ENCODE results near the gene CD200R1.
A peak's percentile ranks its signal among the peaks of the same experiment; 100 is the strongest.

Gene CD200R1

GRCh38 chr3:112974894-112975293, at the start of gene CD200R1:
TSS of gene CD200R1 (minus strand) at chr3:112975103. CDS start at chr3:112974857, 246 bp downstream.
- DNase-seq: no peak

GRCh38 chr3:113021471-113021870, 46.6 kb upstream of the CD200R1 start:
- DNase-seq: no peak

- peak; percentile 60 for DNase-seq
These were observed 44.6 kb upstream of the CD200R1 start for GRCh38 chr3:113019182-113020137.

GRCh38 chr3:113018536-113019181, 43.8 kb upstream of the CD200R1 start:
- DNase-seq: no peak

GRCh38 chr3:113013593-113013992, 38.7 kb upstream of the CD200R1 start:
- DNase-seq: no peak

- DNase-seq: no peak
These were observed 33.2 kb upstream of the CD200R1 start for GRCh38 chr3:113008117-113008516.

GRCh38 chr3:113006359-113007056, 31.6 kb upstream of the CD200R1 start:
- DNase-seq: no peak

GRCh38 chr3:113005611-113006010, 30.7 kb upstream of the CD200R1 start:
- DNase-seq: no peak

- DNase-seq: no peak
These were observed 27.8 kb upstream of the CD200R1 start for GRCh38 chr3:113002679-113003078.

- no peak for DNase-seq
These were observed 27.1 kb upstream of the CD200R1 start for GRCh38 chr3:113002037-113002436.

GRCh38 chr3:113000691-113001090, 25.8 kb upstream of the CD200R1 start:
- DNase-seq: no peak

GRCh38 chr3:112995800-112996199, 20.9 kb upstream of the CD200R1 start:
- DNase-seq: no peak

- DNase-seq: peak; percentile 72
These were observed 16.0 kb upstream of the CD200R1 start, which contains the start of gene GTPBP8 for GRCh38 chr3:112990672-112991602. TSS of gene GTPBP8 (plus strand) at chr3:112990984. CDS start at chr3:112991000, 16 bp downstream.

GRCh38 chr3:112987710-112988334, 12.9 kb upstream of the CD200R1 start:
- no peak for DNase-seq

- DNase-seq: no peak
These were observed 9.6 kb upstream of the CD200R1 start for GRCh38 chr3:112984485-112984884.

GRCh38 chr3:112982710-112983109, 7.8 kb upstream of the CD200R1 start:
- DNase-seq: no peak

GRCh38 chr3:112980080-112980479, 5.2 kb upstream of the CD200R1 start:
- DNase-seq: no peak

- DNase-seq: no peak
These were observed 4.4 kb upstream of the CD200R1 start for GRCh38 chr3:112979244-112979832.

- no peak for DNase-seq
These were observed 2.0 kb upstream of the CD200R1 start for GRCh38 chr3:112976953-112977352.

GRCh38 chr3:112976001-112976400, 1.1 kb upstream of the CD200R1 start:
- no peak for DNase-seq

- DNase-seq: no peak
These were observed 755 bp downstream of the CD200R1 start for GRCh38 chr3:112974178-112974517.

Data from NCI-H2081 treated with DMSO at 0.1 percent for 48 hours (cell line).